RPMI8226 (cell line): ENCODE measurements around the gene IRF2BP1.

Experiments
- DNase-seq: peaks from one replicate; pipeline ENCODE4 v3.0.0-alpha.2; 2015

The IRF2BP1 gene

GRCh38 chr19:45885556-45886426 is at the start of gene IRF2BP1:
IRF2BP1 (minus strand) TSS chr19:45886141; CDS start chr19:45885774, 367 bp downstream.
- peak; percentile 90 for DNase-seq

- no peak for DNase-seq
These were observed 49.3 kb upstream of the IRF2BP1 start for GRCh38 chr19:45935267-45935666.

- no peak for DNase-seq
These were observed 48.8 kb upstream of the IRF2BP1 start for GRCh38 chr19:45934551-45935230.

GRCh38 chr19:45933759-45934158 is 47.8 kb upstream of the IRF2BP1 start:
- no peak for DNase-seq

- no peak for DNase-seq
These were observed 45.1 kb upstream of the IRF2BP1 start for GRCh38 chr19:45931055-45931454.

- no peak for DNase-seq
These were observed 43.3 kb upstream of the IRF2BP1 start for GRCh38 chr19:45929247-45929646.

- peak; percentile 94 for DNase-seq
These were observed 41.8 kb upstream of the IRF2BP1 start for GRCh38 chr19:45927565-45928261.

GRCh38 chr19:45924891-45925447 is 39.0 kb upstream of the IRF2BP1 start:
- no peak for DNase-seq

GRCh38 chr19:45922281-45922680 is 36.3 kb upstream of the IRF2BP1 start:
- DNase-seq: peak; percentile 19

GRCh38 chr19:45920458-45920857 is 34.5 kb upstream of the IRF2BP1 start:
- no peak for DNase-seq

- DNase-seq: no peak
These were observed 33.7 kb upstream of the IRF2BP1 start for GRCh38 chr19:45919678-45920077.

GRCh38 chr19:45918721-45919120 is 32.8 kb upstream of the IRF2BP1 start:
- DNase-seq: no peak

GRCh38 chr19:45917421-45918091 is 31.6 kb upstream of the IRF2BP1 start:
- no peak for DNase-seq

GRCh38 chr19:45913874-45914830 is 28.2 kb upstream of the IRF2BP1 start, which contains the start of gene NANOS2:
NANOS2 (minus strand) TSS chr19:45914778; CDS start chr19:45914693, 85 bp downstream.
- peak; percentile 20 for DNase-seq

GRCh38 chr19:45911291-45911690 is 25.4 kb upstream of the IRF2BP1 start:
- no peak for DNase-seq

GRCh38 chr19:45908956-45909355 is 23.0 kb upstream of the IRF2BP1 start:
- no peak for DNase-seq

- DNase-seq: no peak
These were observed 20.3 kb upstream of the IRF2BP1 start for GRCh38 chr19:45906221-45906620.

- no peak for DNase-seq
These were observed 19.1 kb upstream of the IRF2BP1 start for GRCh38 chr19:45905011-45905410.

GRCh38 chr19:45902651-45903625 is 17.0 kb upstream of the IRF2BP1 start:
- peak; percentile 96 for DNase-seq
